ENCODE measurements around the gene UXS1.

- no peak for TF ChIP-seq EZH2 (IDR thresholded peaks at IDR 0.05; ENCODE audit: insufficient read depth, poor library complexity, severe bottlenecking)
- no peak for TF ChIP-seq EZH2phosphoT487 (IDR thresholded peaks at IDR 0.05; ENCODE audit: insufficient read depth, low read depth)
Observed at GRCh38 chr2:106189325-106189724, 4.8 kb downstream of the UXS1 start.

Data from GM23248 (cell line).